Measurements from ENCODE around the gene NKTR. TPM values are rescaled to one million over a fixed set of nuclear protein-coding genes. Genes with fewer than 3 reads are reported as not detected.

The NKTR gene
- total and polyA plus RNA-seq, 2 experiments from 2014 or later: 50.5 to 75.3 TPM

GRCh38 chr3:42693530-42693930, 93.0 kb downstream of the NKTR start:
- Histone ChIP-seq H3K4me3 (no peak overlapping the region), H3K9me3 (ENCODE audit: low read depth) (no peaks in the 10 kb centered on the region), H3K4me1 (ENCODE audit: low read depth) (no peaks in the 10 kb centered on the region), H3K27ac (no peak overlapping the region), H3K36me3 (no peaks in the 10 kb centered on the region), H3K27me3 (no peaks in the 10 kb centered on the region)
- TF ChIP-seq CTCF (IDR thresholded peaks at IDR 0.05; ENCODE audit: low read depth, low read length): no peak
- no peak for DNase-seq (ENCODE audit: low read depth in 1 of 2, low spot score in 1 of 2)

GRCh38 chr3:42694366-42694765, 93.9 kb downstream of the NKTR start:
- Histone ChIP-seq H3K27ac (no peak overlapping the region), H3K4me3 (no peak overlapping the region), H3K36me3 (no peaks in the 10 kb centered on the region), H3K9me3 (ENCODE audit: low read depth) (no peaks in the 10 kb centered on the region), H3K4me1 (ENCODE audit: low read depth) (no peaks in the 10 kb centered on the region), H3K27me3 (no peaks in the 10 kb centered on the region)
- no peak for DNase-seq (ENCODE audit: low read depth in 1 of 2, low spot score in 1 of 2)
- no peak for TF ChIP-seq CTCF (IDR thresholded peaks at IDR 0.05; ENCODE audit: low read depth, low read length)

- Histone ChIP-seq H3K4me1 (ENCODE audit: low read depth) (peaks cover under 1% of the 10 kb centered on the region), H3K9me3 (ENCODE audit: low read depth) (no peaks in the 10 kb centered on the region), H3K4me3 (no peak overlapping the region), H3K36me3 (no peaks in the 10 kb centered on the region), H3K27ac (no peak overlapping the region), H3K27me3 (no peaks in the 10 kb centered on the region)
- no peak for TF ChIP-seq CTCF (IDR thresholded peaks at IDR 0.05; ENCODE audit: low read depth, low read length)
- no peak for DNase-seq (ENCODE audit: low read depth in 1 of 2, low spot score in 1 of 2)
Observed at GRCh38 chr3:42696356-42697288, 96.1 kb downstream of the NKTR start.

GRCh38 chr3:42697289-42698051, 97.0 kb downstream of the NKTR start:
- no peaks in the 10 kb centered on the region for H3K9me3 ChIP-seq (ENCODE audit: low read depth)
- DNase-seq (ENCODE audit: low read depth in 1 of 2, low spot score in 1 of 2): no peak
- no peak for TF ChIP-seq CTCF (IDR thresholded peaks at IDR 0.05; ENCODE audit: low read depth, low read length)

More at GRCh38 chr3:42697289-42698051, 97.0 kb downstream of the NKTR start:
- no peak overlapping the region for H3K4me3 ChIP-seq
- H3K27me3 ChIP-seq: no peaks in the 10 kb centered on the region
- H3K27ac ChIP-seq: no peak overlapping the region
- no peaks in the 10 kb centered on the region for H3K36me3 ChIP-seq
- peaks cover 8% of the 10 kb centered on the region for H3K4me1 ChIP-seq (ENCODE audit: low read depth)

Other genes with a start within 250 kb of the NKTR start
- gene LYZL4, start 190.1 kb upstream of the NKTR start, total RNA-seq: 4.3 and 5.4 TPM in 2 replicates
- 4.9 and 6.9 TPM in 2 replicates for gene LYZL4, start 190.1 kb upstream of the NKTR start, polyA plus RNA-seq
- gene VIPR1, start 98.0 kb upstream of the NKTR start, total RNA-seq: 0.35 and 1.6 TPM in 2 replicates
- 0.60 and 0.86 TPM in 2 replicates for gene VIPR1, start 98.0 kb upstream of the NKTR start, polyA plus RNA-seq
- gene SEC22C, start 18.7 kb upstream of the NKTR start, total RNA-seq: 30.9 and 41.6 TPM in 2 replicates
- gene SEC22C, start 18.7 kb upstream of the NKTR start, polyA plus RNA-seq: 31.6 and 43.6 TPM in 2 replicates
- gene SS18L2, start 9.8 kb upstream of the NKTR start, total RNA-seq: 8.9 and 9.7 TPM in 2 replicates
- gene SS18L2, start 9.8 kb upstream of the NKTR start, polyA plus RNA-seq: 33.2 and 49.7 TPM in 2 replicates
- gene ZBTB47, start 53.0 kb downstream of the NKTR start, total RNA-seq: 20.0 and 30.1 TPM in 2 replicates
- 4.1 and 5.4 TPM in 2 replicates for gene ZBTB47, start 53.0 kb downstream of the NKTR start, polyA plus RNA-seq
- 0.14 and 0.39 TPM in 2 replicates for gene KLHL40, start 84.9 kb downstream of the NKTR start, total RNA-seq
- gene KLHL40, start 84.9 kb downstream of the NKTR start, polyA plus RNA-seq: 0.39 and 0.66 TPM in 2 replicates
- gene HHATL, start 102.1 kb downstream of the NKTR start, total RNA-seq: 4.6 and 7.8 TPM in 2 replicates
- 8.1 and 17.4 TPM in 2 replicates for gene HHATL, start 102.1 kb downstream of the NKTR start, polyA plus RNA-seq
- gene CCDC13, start 172.6 kb downstream of the NKTR start, total RNA-seq: 1.5 and 3.3 TPM in 2 replicates
- gene CCDC13, start 172.6 kb downstream of the NKTR start, polyA plus RNA-seq: 2.8 and 3.1 TPM in 2 replicates
- gene HIGD1A, start 203.8 kb downstream of the NKTR start, total RNA-seq: 121 and 167 TPM in 2 replicates
- gene HIGD1A, start 203.8 kb downstream of the NKTR start, polyA plus RNA-seq: 352 and 445 TPM in 2 replicates
- gene ACKR2, start 208.8 kb downstream of the NKTR start, total RNA-seq: 0.15 and 0.35 TPM in 2 replicates
- gene ACKR2, start 208.8 kb downstream of the NKTR start, polyA plus RNA-seq: 2.8 and 3.6 TPM in 2 replicates

Measured in cardiac muscle cell (in vitro differentiated cells and primary cell).